Adrenal gland (tissue), 12 donors: Measurements from ENCODE around the gene ROR1. TPM values are rescaled to one million over a fixed set of nuclear protein-coding genes. Genes with fewer than 3 reads are reported as not detected.

Experiments used
- DNase-seq, 7 donors: peaks; one replicate each; pipeline ENCODE4 v3.0.0-alpha.2; 2019 to 2020
- H3K27ac ChIP-seq, 5 donors: fragments of 200-600 bp; sonication (generic) in 4 of 5; 1 replicate in 3 of 5; 2 replicates in 2 of 5; pipeline versions ENCODE4 v1.5.1 to v1.8.0; 2016 to 2020; ENCODE audit warnings: mild to moderate bottlenecking in 1 of 5
- H3K27me3 ChIP-seq: fragments of 200-600 bp; 2 replicates; pipeline ENCODE4 v1.8.0; 2021
- H3K36me3 ChIP-seq, 2 donors: fragments of 200-600 bp; replicated peaks in 1 of 2; 1 replicate in 1 of 2; 2 replicates in 1 of 2; pipeline versions ENCODE4 v1.5.1 to v1.8.0; 2018 to 2022
- H3K4me1 ChIP-seq, 2 donors: fragments of 200-600 bp; replicated peaks in 1 of 2; 1 replicate in 1 of 2; 2 replicates in 1 of 2; pipeline versions ENCODE4 v1.5.1 to v1.8.0; 2018 to 2021
- H3K4me3 ChIP-seq, 4 donors: fragments of 200-600 bp; sonication (generic) in 3 of 4; one replicate each; pipeline ENCODE4 v1.5.1; 2016 to 2018
- H3K9me3 ChIP-seq, 3 donors: fragments of 200-600 bp; sonication (generic) in 1 of 3; replicated peaks in 1 of 3; 1 replicate in 2 of 3; 2 replicates in 1 of 3; pipeline versions ENCODE4 v1.5.1 to v1.8.0; 2016 to 2021
- CTCF ChIP-seq, 6 experiments: fragments of 450-650 bp in 4 of 6; fragments of 200-600 bp in 2 of 6; sonication (generic) in 1 of 6; IDR thresholded peaks; 1 replicate in 5 of 6; 2 replicates in 1 of 6; pipeline versions ENCODE4 v1.5.1 to v1.8.0; 2016 to 2021; ENCODE audit warnings: antibody characterized with exemption in 6 of 6, mild to moderate bottlenecking in 2 of 6, moderate library complexity in 1 of 6
- POLR2A ChIP-seq, 2 donors: fragments of 450-650 bp; IDR thresholded peaks; one replicate each; pipeline ENCODE4 v1.6.1; 2017; ENCODE audit warnings: antibody characterized with exemption in 2 of 2, mild to moderate bottlenecking in 2 of 2, moderate library complexity in 1 of 2
- WGBS, 4 donors: extraction: QIAGEN DNeasy Blood & Tissue Kit in 2 of 4; methylation state at CpG; one replicate each; pipeline versions ENCODE4 v1.1.5 to v1.1.7; 2013 to 2017; 5-methylcytosine and 5-hydroxymethylcytosine counted together
- intact Hi-C, 2 donors: fragments of 100-400 bp; cut with DNase I; formaldehyde crosslinking; loops; one replicate each; pipeline versions ENCODE4 v1.14.1 to v1.15.0; 2022 to 2023
- polyA plus RNA-seq, 3 donors: library from polyadenylated mRNA; stranded (reverse); fragments of 200-250 nt in 2 of 3; fragments of 350-450 nt in 1 of 3; fragmentation: Illumina TruSeq in 1 of 3; extraction: RNeasy Lipid Tissue Mini Kit (QIAGEN cat#74804) in 1 of 3; gene quantifications; one replicate each; pipeline ENCODE4 v1.2.3, GENCODE V29; 2013 to 2014
- total RNA-seq, 9 donors: library from RNA; depleted of rRNA in 4 of 9; stranded (reverse); fragments of >200 nt in 4 of 9; fragments of 120-200 nt in 1 of 9; fragmentation: NEBNext Ultra II Directional in 1 of 9; extraction: Animal tissue kit (Norgen Biotek cat#: 25700) in 1 of 9; gene quantifications; one replicate each; pipeline versions ENCODE4 v1.1.0 to v1.2.4, GENCODE V29; 2013 to 2023
- donor health status: healthy with polysubstance abuse.
- donor health status: Bipolar disorder and iron deficiency.
- donor health status: DM: yes; HTN: yes; CAD: no.
- donor health status: DM: no; HTN: no; CAD: no.
- donor health status: DM: no; HTN: no; CAD: no.
- donor health status: DM: yes; HTN: yes; CAD: no.

ROR1 gene
- total and polyA plus RNA-seq, 12 donors, result 0.54 to 4.6 (median 2.6) TPM

DNA sequence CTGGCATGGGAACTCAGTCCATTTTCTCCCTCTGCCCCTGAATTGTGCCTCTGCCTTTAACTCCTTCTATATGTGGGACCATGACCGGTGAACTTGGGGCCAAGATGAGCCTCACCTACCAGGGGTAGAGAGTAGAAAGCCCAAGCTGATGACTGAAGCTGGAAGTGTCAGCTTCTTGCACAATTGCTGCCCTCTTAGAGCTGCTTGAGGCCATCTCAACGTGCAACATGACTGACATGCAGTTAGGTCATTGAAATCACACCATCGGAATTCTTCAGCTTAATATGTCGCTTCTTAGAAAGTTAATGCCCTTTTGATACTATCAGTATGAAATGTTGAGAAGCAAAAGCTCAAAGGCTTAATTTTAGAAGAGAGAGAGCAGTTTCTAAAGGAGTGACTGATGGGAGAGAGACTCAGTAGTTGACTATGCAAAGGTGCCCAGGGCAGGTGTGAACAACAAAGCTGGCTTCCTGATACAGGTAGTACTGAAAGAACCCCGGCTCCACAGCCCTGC lies 340.3 kb downstream of the ROR1 start:
- Histone ChIP-seq H3K27ac (no peak overlapping the region), H3K4me3 (no peak overlapping the region), H3K36me3 (no peaks in the 10 kb centered on the region), H3K9me3 (no peaks in the 10 kb centered on the region), H3K4me1 (no peaks in the 10 kb centered on the region), H3K27me3 (no peaks in the 10 kb centered on the region)
- 89 to 91% (median 90%) methylated on average over 5 of the region's 5 CpGs for WGBS, 4 donors
- DNase-seq, result no peak
- TF ChIP-seq CTCF (IDR thresholded peaks at IDR 0.05) (no peak), POLR2A (IDR thresholded peaks at IDR 0.05) (no peak)
- intact Hi-C loops, result no loop called here

GRCh38 chr1:64116537-64116936 lies 342.7 kb downstream of the ROR1 start:
- intact Hi-C loops, result no loop called here
- no peak for TF ChIP-seq POLR2A (IDR thresholded peaks at IDR 0.05)
- no peak for TF ChIP-seq CTCF (IDR thresholded peaks at IDR 0.05)
- no peaks in the 10 kb centered on the region for H3K27me3 ChIP-seq

GRCh38 chr1:64117492-64117891 lies 343.7 kb downstream of the ROR1 start:
- Histone ChIP-seq H3K4me1 (no peaks in the 10 kb centered on the region), H3K27me3 (no peaks in the 10 kb centered on the region), H3K4me3 (no peak overlapping the region), H3K9me3 (no peaks in the 10 kb centered on the region), H3K36me3 (no peaks in the 10 kb centered on the region), H3K27ac (no peak overlapping the region)
- 47 to 98% (median 95%) methylated on average over 1 of the region's 1 CpG for WGBS, 4 donors
- TF ChIP-seq CTCF (IDR thresholded peaks at IDR 0.05) (no peak), POLR2A (IDR thresholded peaks at IDR 0.05) (no peak)
- DNase-seq, result no peak
- intact Hi-C loops, result no loop called here

More at GRCh38 chr1:64116537-64116936, 342.7 kb downstream of the ROR1 start:
- Histone ChIP-seq H3K9me3 (no peaks in the 10 kb centered on the region), H3K4me3 (no peak overlapping the region), H3K36me3 (no peaks in the 10 kb centered on the region), H3K27ac (no peak overlapping the region), H3K4me1 (no peaks in the 10 kb centered on the region)
- WGBS, 4 donors, result 70 to 79% (median 73%) methylated on average over 5 of the region's 5 CpGs
- no peak for DNase-seq

DNA sequence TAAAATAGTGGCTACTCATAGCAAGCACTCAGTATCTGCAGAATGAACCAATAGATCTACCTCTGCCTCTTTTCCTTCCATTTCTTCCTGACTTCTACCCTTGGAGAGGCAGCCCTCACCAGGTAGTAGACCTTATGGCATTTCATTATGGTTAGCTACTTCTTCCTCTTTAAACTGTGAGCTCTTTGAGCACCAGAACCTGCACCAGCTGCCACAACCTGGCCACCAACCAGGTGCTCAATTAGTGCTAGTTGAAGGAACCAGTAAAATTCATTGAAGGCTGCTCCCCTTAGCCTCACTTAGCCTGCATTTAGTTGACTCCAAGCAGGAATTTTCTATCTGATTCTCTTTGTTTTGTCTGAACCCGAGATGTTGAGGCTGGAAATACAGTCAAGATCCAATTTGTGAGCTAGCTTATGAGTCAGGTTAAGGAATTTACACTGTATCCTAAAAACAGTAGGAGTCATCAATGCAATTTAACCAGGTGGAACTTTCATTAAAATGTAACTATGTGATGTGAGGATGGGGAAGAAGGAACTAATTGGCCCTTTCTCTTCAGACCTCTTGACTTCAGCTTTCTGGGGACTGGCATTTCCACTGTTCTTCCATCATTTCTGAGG lies 348.1 kb downstream of the ROR1 start:
- WGBS, 4 donors, result 83 to 94% (median 86%) methylated on average over 1 of the region's 1 CpG
- Histone ChIP-seq H3K4me1 (no peaks in the 10 kb centered on the region), H3K27me3 (no peaks in the 10 kb centered on the region), H3K4me3 (no peak overlapping the region), H3K36me3 (no peaks in the 10 kb centered on the region), H3K27ac (no peak overlapping the region), H3K9me3 (no peaks in the 10 kb centered on the region)
- no peak for DNase-seq
- intact Hi-C loops, result no loop called here
- TF ChIP-seq CTCF (IDR thresholded peaks at IDR 0.05) (no peak), POLR2A (IDR thresholded peaks at IDR 0.05) (no peak)
